Mesenchymal stem cell (in vitro differentiated cells and primary cell): ENCODE measurements around the gene LRP1B.

Experiments
- DNase-seq: peaks from one replicate; pipeline ENCODE4 v3.0.0-alpha.2; 2013
- H2AFZ ChIP-seq: one replicate; pipeline ENCODE4 v1.6.1; 2013; ENCODE audit warnings: low read depth, mild to moderate bottlenecking, control low read depth, inconsistent platforms, low read length, moderate library complexity
- H2AK5ac ChIP-seq: 2 replicates; pipeline ENCODE4 v1.6.1; 2013; ENCODE audit warnings: low read length, moderate library complexity, mild to moderate bottlenecking, inconsistent platforms; ENCODE audit not compliant: severe bottlenecking
- H2BK120ac ChIP-seq: one replicate; pipeline ENCODE4 v1.6.1; 2013; ENCODE audit warnings: low read depth, mild to moderate bottlenecking, inconsistent platforms, low read length, moderate library complexity
- H2BK12ac ChIP-seq, 2 experiments: one replicate each; pipeline ENCODE4 v1.6.1; 2013; ENCODE audit warnings: inconsistent platforms in 2 of 2, low read length in 2 of 2, mild to moderate bottlenecking in 2 of 2, moderate library complexity in 2 of 2, control low read depth in 1 of 2
- H2BK15ac ChIP-seq: one replicate; pipeline ENCODE4 v1.6.1; 2013; ENCODE audit warnings: mild to moderate bottlenecking, low read depth, inconsistent platforms; ENCODE audit not compliant: poor library complexity, severe bottlenecking
- H2BK5ac ChIP-seq: 2 replicates; pipeline ENCODE4 v1.6.1; 2013; ENCODE audit warnings: low read depth, mild to moderate bottlenecking, low read length, control low read depth, inconsistent platforms; ENCODE audit not compliant: poor library complexity, severe bottlenecking
- H3K14ac ChIP-seq, 2 experiments: one replicate each; pipeline ENCODE4 v1.6.1; 2013; ENCODE audit warnings: inconsistent platforms in 2 of 2, low read length in 2 of 2, control low read depth in 1 of 2, mild to moderate bottlenecking in 1 of 2, moderate library complexity in 1 of 2
- H3K18ac ChIP-seq, 2 experiments: one replicate each; pipeline ENCODE4 v1.6.1; 2013; ENCODE audit warnings: inconsistent platforms in 2 of 2, low read length in 2 of 2, control low read depth in 1 of 2, low read depth in 1 of 2, mild to moderate bottlenecking in 1 of 2
- H3K23ac ChIP-seq, 2 experiments: one replicate each; pipeline ENCODE4 v1.6.1; 2013; ENCODE audit warnings: inconsistent platforms in 2 of 2, low read length in 2 of 2, mild to moderate bottlenecking in 2 of 2, moderate library complexity in 2 of 2, control low read depth in 1 of 2
- H3K27ac ChIP-seq: 2 replicates; pipeline ENCODE4 v1.5.1; 2013; ENCODE audit warnings: mild to moderate bottlenecking, moderate library complexity, low read length, control low read depth, inconsistent platforms; ENCODE audit not compliant: poor library complexity, severe bottlenecking
- H3K27me3 ChIP-seq, 2 experiments: 2 replicates each; pipeline versions ENCODE4 v1.6.1 to v1.7.0; 2013; ENCODE audit warnings: low read length in 2 of 2, mild to moderate bottlenecking in 2 of 2, moderate library complexity in 2 of 2, control low read depth in 1 of 2, inconsistent platforms in 1 of 2; ENCODE audit not compliant: control insufficient read depth in 1 of 2, insufficient read depth in 1 of 2
- H3K36me3 ChIP-seq, 2 experiments: 2 replicates each; pipeline versions ENCODE4 v1.6.1 to v1.7.0; 2013; ENCODE audit warnings: low read length in 2 of 2, control low read depth in 1 of 2, inconsistent platforms in 1 of 2, low read depth in 1 of 2, mild to moderate bottlenecking in 1 of 2; ENCODE audit not compliant: insufficient read depth in 2 of 2, control insufficient read depth in 1 of 2
- H3K4ac ChIP-seq, 2 experiments: one replicate each; pipeline ENCODE4 v1.6.1; 2013; ENCODE audit warnings: inconsistent platforms in 2 of 2, low read length in 2 of 2, mild to moderate bottlenecking in 2 of 2, moderate library complexity in 2 of 2, control low read depth in 1 of 2, low read depth in 1 of 2
- H3K4me1 ChIP-seq: 2 replicates; pipeline ENCODE4 v1.6.1; 2013; ENCODE audit warnings: low read depth, low read length, control low read depth; ENCODE audit not compliant: control insufficient read depth, insufficient read depth
- H3K4me2 ChIP-seq: 2 replicates; pipeline ENCODE4 v1.6.1; 2013; ENCODE audit warnings: low read length, mild to moderate bottlenecking, inconsistent platforms; ENCODE audit not compliant: poor library complexity, severe bottlenecking
- H3K4me3 ChIP-seq, 2 experiments: 2 replicates each; pipeline versions ENCODE4 v1.5.1 to v1.7.0; 2013; ENCODE audit warnings: low read length in 2 of 2, mild to moderate bottlenecking in 2 of 2, control low read depth in 1 of 2, low read depth in 1 of 2; ENCODE audit not compliant: insufficient read depth in 1 of 2
- H3K79me1 ChIP-seq: replicated peaks from 2 replicates; pipeline ENCODE4 v1.6.1; 2013; ENCODE audit warnings: mild to moderate bottlenecking, control low read depth, low read length, inconsistent platforms; ENCODE audit not compliant: poor library complexity, severe bottlenecking
- H3K9ac ChIP-seq: 2 replicates; pipeline ENCODE4 v1.7.0; 2013; ENCODE audit warnings: mild to moderate bottlenecking, low read length, moderate library complexity
- H3K9me3 ChIP-seq: 2 replicates; pipeline ENCODE4 v1.7.0; 2013; ENCODE audit warnings: mild to moderate bottlenecking, low read length; ENCODE audit not compliant: control insufficient read depth
- H4K8ac ChIP-seq: one replicate; pipeline ENCODE4 v1.6.1; 2013; ENCODE audit warnings: inconsistent platforms, mild to moderate bottlenecking, low read length, moderate library complexity
- H4K91ac ChIP-seq: one replicate; pipeline ENCODE4 v1.6.1; 2013; ENCODE audit warnings: mild to moderate bottlenecking, low read length, inconsistent platforms
- WGBS: methylation state at CpG from one replicate; pipeline ENCODE4 v1.1.7; 2013; ENCODE audit warnings: mixed read lengths; 5-methylcytosine and 5-hydroxymethylcytosine counted together

LRP1B gene

GRCh38 chr2:141523199-141523598, 607.6 kb downstream of the LRP1B start:
- no peak overlapping the region for H3K18ac ChIP-seq
- no peak overlapping the region for H3K4ac ChIP-seq
- H2BK12ac ChIP-seq, result no peak overlapping the region
- H3K27ac ChIP-seq, result no peak overlapping the region
- DNase-seq, result no peak
- H3K14ac ChIP-seq, result no peak overlapping the region
- H2AFZ ChIP-seq, result no peak overlapping the region
- H3K79me1 ChIP-seq, result no peaks in the 10 kb centered on the region
- no peaks in the 10 kb centered on the region for H3K27me3 ChIP-seq
- H3K36me3 ChIP-seq, result no peaks in the 10 kb centered on the region
- no peak overlapping the region for H4K91ac ChIP-seq
- no peak overlapping the region for H3K4me2 ChIP-seq
- H3K23ac ChIP-seq, result no peak overlapping the region
- H2BK5ac ChIP-seq, result no peak overlapping the region
- H4K8ac ChIP-seq, result no peak overlapping the region
- no peak overlapping the region for H2AK5ac ChIP-seq
- H2BK120ac ChIP-seq, result no peak overlapping the region
- no peaks in the 10 kb centered on the region for H3K9me3 ChIP-seq
- no peak overlapping the region for H3K9ac ChIP-seq
- no peak overlapping the region for H2BK15ac ChIP-seq
- H3K4me3 ChIP-seq, result no peak overlapping the region
- H3K4me1 ChIP-seq, result no peaks in the 10 kb centered on the region

GRCh38 chr2:141522702-141523101, 608.1 kb downstream of the LRP1B start:
- Histone ChIP-seq H2AK5ac (no peak overlapping the region), H3K4me1 (no peaks in the 10 kb centered on the region), H3K4ac (no peak overlapping the region), H3K4me3 (no peak overlapping the region), H3K9me3 (no peaks in the 10 kb centered on the region), H4K8ac (no peak overlapping the region), H2BK12ac (no peak overlapping the region), H3K27ac (no peak overlapping the region), H3K79me1 (no peaks in the 10 kb centered on the region), H2BK120ac (no peak overlapping the region), H2AFZ (no peak overlapping the region), H4K91ac (no peak overlapping the region), H2BK5ac (no peak overlapping the region), H2BK15ac (no peak overlapping the region), H3K27me3 (no peaks in the 10 kb centered on the region), H3K23ac (no peak overlapping the region), H3K36me3 (no peaks in the 10 kb centered on the region), H3K14ac (no peak overlapping the region), H3K9ac (no peak overlapping the region), H3K4me2 (no peak overlapping the region), H3K18ac (no peak overlapping the region)
- peak; percentile 53 for DNase-seq
- WGBS, result 24% methylated on average over 1 of the region's 1 CpG

GRCh38 chr2:141522048-141522447, 608.8 kb downstream of the LRP1B start:
- Histone ChIP-seq H2AK5ac (no peak overlapping the region), H2BK12ac (no peak overlapping the region), H3K79me1 (no peaks in the 10 kb centered on the region), H4K91ac (no peak overlapping the region), H3K4me3 (no peak overlapping the region), H3K27me3 (no peaks in the 10 kb centered on the region), H3K4me1 (no peaks in the 10 kb centered on the region), H3K4ac (no peak overlapping the region), H3K23ac (no peak overlapping the region), H3K36me3 (no peaks in the 10 kb centered on the region), H2BK120ac (no peak overlapping the region), H3K18ac (no peak overlapping the region), H3K14ac (no peak overlapping the region), H3K9me3 (no peaks in the 10 kb centered on the region), H3K27ac (no peak overlapping the region), H2AFZ (no peak overlapping the region), H3K9ac (no peak overlapping the region), H2BK5ac (no peak overlapping the region), H2BK15ac (no peak overlapping the region), H3K4me2 (no peak overlapping the region), H4K8ac (no peak overlapping the region)
- DNase-seq, result no peak
- WGBS, result 76% methylated on average over 1 of the region's 3 CpGs

GRCh38 chr2:141519906-141520305, 610.9 kb downstream of the LRP1B start:
- Histone ChIP-seq H3K4ac (no peak overlapping the region), H3K27me3 (no peaks in the 10 kb centered on the region), H2BK15ac (no peak overlapping the region), H3K14ac (no peak overlapping the region), H2AK5ac (no peak overlapping the region), H2AFZ (no peak overlapping the region), H3K4me1 (no peaks in the 10 kb centered on the region), H3K4me3 (no peak overlapping the region), H3K9me3 (no peaks in the 10 kb centered on the region), H2BK120ac (no peak overlapping the region), H2BK5ac (no peak overlapping the region), H3K4me2 (no peak overlapping the region), H3K9ac (no peak overlapping the region), H2BK12ac (no peak overlapping the region), H3K79me1 (no peaks in the 10 kb centered on the region), H3K27ac (no peak overlapping the region), H4K8ac (no peak overlapping the region), H4K91ac (no peak overlapping the region), H3K23ac (no peak overlapping the region), H3K36me3 (no peaks in the 10 kb centered on the region), H3K18ac (no peak overlapping the region)
- 97% methylated on average over 2 of the region's 2 CpGs for WGBS
- no peak for DNase-seq
